ENCODE measurements around the gene ETV3L. TPM values are rescaled to one million over a fixed set of nuclear protein-coding genes. Genes with fewer than 3 reads are reported as not detected.

ETV3L gene
- total and polyA plus RNA-seq, 3 donors from 2014 or later = 0.16 TPM; not detected in 2

- Histone ChIP-seq H3K4me1 (peaks cover 22% of the 10 kb centered on the region), H3K9me3 (no peaks in the 10 kb centered on the region), H3K36me3 (ENCODE audit: low read depth, missing control alignments) (no peaks in the 10 kb centered on the region), H3K27me3 (no peaks in the 10 kb centered on the region), H3K27ac (peak overlapping the region; percentile 83 to 96), H3K4me3 (peak overlapping the region in 1 of 2 donors; percentile 59)
- TF ChIP-seq POLR2A (IDR thresholded peaks at IDR 0.05) = no peak
- no peak for TF ChIP-seq CTCF (IDR thresholded peaks at IDR 0.05)
- DNase-seq = no peak
- WGBS, 2 donors = 31 to 44% methylated on average over 2 of the region's 2 CpGs
- intact Hi-C loops (cut with DNase I; ENCODE audit: low total_unique reads) = no loop called here
Observed at GRCh38 chr1:157047062-157047410, 52.6 kb downstream of the ETV3L start.

DNA sequence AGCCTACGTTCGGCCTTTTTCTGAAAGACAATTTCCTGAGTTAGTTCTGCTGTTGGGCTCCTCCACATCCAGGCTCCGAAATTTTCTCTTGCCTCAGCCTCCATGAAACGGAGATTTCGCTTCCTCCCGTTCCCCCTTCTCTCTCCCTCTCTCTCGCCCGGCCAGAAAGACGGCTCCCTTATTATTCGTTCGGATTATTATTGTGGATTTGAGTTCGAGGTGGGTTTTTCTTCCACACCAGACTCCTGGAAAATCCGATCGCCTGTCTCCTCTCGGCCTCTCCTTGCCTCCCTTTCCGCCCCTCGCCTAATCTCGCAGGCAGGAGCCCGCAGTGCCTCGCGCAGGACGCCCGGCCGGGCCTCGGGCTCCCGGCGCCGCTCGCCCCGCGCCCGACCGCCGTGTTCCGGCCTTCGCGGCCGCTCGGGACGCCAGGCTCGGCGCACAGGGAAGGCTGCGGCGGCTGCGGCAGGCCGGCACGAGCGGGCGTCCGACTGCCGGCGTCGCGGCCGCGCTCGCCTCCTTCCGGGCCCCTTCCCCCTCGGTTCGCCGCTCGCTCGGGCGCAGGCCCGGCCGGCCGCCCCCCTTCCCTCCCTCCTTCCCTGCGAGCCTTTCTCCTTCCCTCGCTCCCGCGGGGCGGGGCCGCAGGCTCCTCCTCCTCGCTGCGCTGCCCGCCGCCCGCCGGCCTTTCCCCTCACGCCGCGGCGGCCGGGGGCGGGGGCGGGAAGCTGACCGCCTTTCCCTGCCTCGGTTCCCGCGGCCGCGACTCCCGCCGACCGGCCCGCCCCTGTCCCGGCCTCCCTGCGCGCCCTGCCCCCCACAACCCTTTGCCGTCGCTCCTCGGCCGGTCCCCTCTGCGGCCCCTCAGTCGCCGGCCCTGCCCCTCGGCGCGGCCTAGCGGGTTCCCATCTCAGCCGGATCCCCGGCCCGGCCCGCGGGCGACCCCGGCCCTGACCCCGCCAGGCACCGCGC, 54.1 kb downstream of the ETV3L start, which contains the start of gene ARHGEF11:
TSS of gene ARHGEF11 (minus strand) at position 493 of the 969 bp plus-strand sequence. CDS start 1,412 bp downstream, outside the sequence.
- peak; percentile 92 for DNase-seq
- H3K9me3 ChIP-seq = no peaks in the 10 kb centered on the region
- 0 to 1% methylated on average over 24 to 104 of the region's 120 CpGs for WGBS, 2 donors
- no peak for TF ChIP-seq POLR2A (IDR thresholded peaks at IDR 0.05)
- TF ChIP-seq CTCF (IDR thresholded peaks at IDR 0.05) = no peak
- no peaks in the 10 kb centered on the region for H3K36me3 ChIP-seq (ENCODE audit: low read depth, missing control alignments)
- H3K27me3 ChIP-seq = no peaks in the 10 kb centered on the region
- peaks cover 30% of the 10 kb centered on the region for H3K4me1 ChIP-seq
- H3K4me3 ChIP-seq = peak within 1 kb of the TSS; percentile 63 to 79
- intact Hi-C loops (cut with DNase I; ENCODE audit: low total_unique reads) = no loop called here
- H3K27ac ChIP-seq = peak within 1 kb of the TSS; percentile 83 to 96

- no peak overlapping the region for H3K27ac ChIP-seq
- no peaks in the 10 kb centered on the region for H3K27me3 ChIP-seq
- peak overlapping the region in 1 of 2 donors; percentile 63 for H3K4me3 ChIP-seq
- no peaks in the 10 kb centered on the region for H3K36me3 ChIP-seq (ENCODE audit: low read depth, missing control alignments)
- no peak for TF ChIP-seq CTCF (IDR thresholded peaks at IDR 0.05)
- TF ChIP-seq POLR2A (IDR thresholded peaks at IDR 0.05) = no peak
- no peaks in the 10 kb centered on the region for H3K9me3 ChIP-seq
- H3K4me1 ChIP-seq = peaks cover 32% of the 10 kb centered on the region
- 18% methylated on average over 6 of the region's 6 CpGs for WGBS, 2 donors
- intact Hi-C loops (cut with DNase I; ENCODE audit: low total_unique reads) = no loop called here
- no peak for DNase-seq
Observed at GRCh38 chr1:157044326-157044725, 55.3 kb downstream of the ETV3L start.

DNA sequence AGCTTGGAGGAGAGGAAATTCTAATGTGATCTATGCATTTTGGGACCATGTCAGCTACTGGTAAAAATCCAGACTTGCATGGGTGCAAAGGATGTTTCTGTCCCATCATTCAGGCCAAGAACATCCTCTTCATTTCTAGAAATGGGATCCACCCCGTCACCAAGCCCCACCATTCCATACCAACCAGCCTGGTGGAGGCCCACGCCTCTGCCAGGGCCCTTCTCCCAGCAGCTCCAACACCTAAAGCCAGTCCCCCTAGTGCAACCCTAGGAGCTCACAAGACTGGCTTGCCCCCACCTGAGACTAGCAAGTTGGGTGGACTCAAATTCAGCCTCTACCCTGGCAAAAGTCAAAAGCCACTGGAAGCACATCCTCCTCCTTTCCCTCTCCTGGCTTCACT, 55.9 kb downstream of the ETV3L start:
- 58 to 74% methylated on average over 2 of the region's 2 CpGs for WGBS, 2 donors

More for the DNA sequence above, 55.9 kb downstream of the ETV3L start:
- DNase-seq = no peak
- Histone ChIP-seq H3K4me1 (peaks cover 39% of the 10 kb centered on the region), H3K36me3 (ENCODE audit: low read depth, missing control alignments) (no peaks in the 10 kb centered on the region), H3K27ac (no peak overlapping the region), H3K27me3 (no peaks in the 10 kb centered on the region), H3K9me3 (no peaks in the 10 kb centered on the region), H3K4me3 (peak overlapping the region in 1 of 2 donors; percentile 63)
- no peak for TF ChIP-seq CTCF (IDR thresholded peaks at IDR 0.05)
- TF ChIP-seq POLR2A (IDR thresholded peaks at IDR 0.05) = no peak
- intact Hi-C loops (cut with DNase I; ENCODE audit: low total_unique reads) = no loop called here

Data from testis (tissue), 3 donors.